Astrocyte (in vitro differentiated cells and primary cell): ENCODE measurements around the gene TMEM234. TPM values are rescaled to one million over a fixed set of nuclear protein-coding genes. Genes with fewer than 3 reads are reported as not detected.

Experiments used
- DNase-seq: peaks from one replicate; pipeline ENCODE4 v3.0.0-alpha.2; 2010; ENCODE audit warnings: low read depth
- FAIRE-seq: peaks from 2 replicates; lab custom pipeline; 2011; peaks lifted over from hg19 to GRCh38; lab: Jason Lieb, UNC
- H2AFZ ChIP-seq: 2 replicates; pipeline ENCODE4 v1.6.0; 2012; ENCODE audit warnings: low read depth, low read length, inconsistent platforms
- H3K27ac ChIP-seq: 2 replicates; pipeline ENCODE4 v1.5.1; 2011; ENCODE audit warnings: low read depth, low read length, inconsistent platforms
- H3K27me3 ChIP-seq: 2 replicates; pipeline ENCODE4 v1.6.0; 2011; ENCODE audit warnings: low read length, inconsistent platforms; ENCODE audit not compliant: insufficient read depth
- H3K36me3 ChIP-seq: 2 replicates; pipeline ENCODE4 v1.5.1; 2011; ENCODE audit warnings: low read length, inconsistent platforms; ENCODE audit not compliant: insufficient read depth
- H3K4me1 ChIP-seq: 2 replicates; pipeline ENCODE4 v1.5.1; 2011; ENCODE audit warnings: low read length, inconsistent platforms; ENCODE audit not compliant: insufficient read depth
- H3K4me2 ChIP-seq: 2 replicates; pipeline ENCODE4 v1.6.0; 2012; ENCODE audit warnings: low read length, inconsistent platforms
- H3K4me3 ChIP-seq: 2 replicates; pipeline ENCODE4 v1.5.1; 2011; ENCODE audit warnings: low read depth, mild to moderate bottlenecking, low read length, inconsistent platforms; ENCODE audit not compliant: insufficient read depth
- H3K79me2 ChIP-seq: 2 replicates; pipeline ENCODE4 v1.6.0; 2012; ENCODE audit warnings: mild to moderate bottlenecking, low read length, inconsistent platforms; ENCODE audit not compliant: insufficient read depth
- H3K9ac ChIP-seq: 2 replicates; pipeline ENCODE4 v1.6.0; 2012; ENCODE audit warnings: mild to moderate bottlenecking, low read length, inconsistent platforms
- H3K9me3 ChIP-seq: 2 replicates; pipeline ENCODE4 v1.5.1; 2012; ENCODE audit warnings: low read depth, mild to moderate bottlenecking, low read length, inconsistent platforms; ENCODE audit not compliant: insufficient read depth
- H4K20me1 ChIP-seq: 2 replicates; pipeline ENCODE4 v1.6.0; 2012; ENCODE audit warnings: low read length, inconsistent platforms; ENCODE audit not compliant: insufficient read depth
- H3K27ac Mint-ChIP-seq: one replicate; pipeline ENCODE4 v1.8.0; 2021; ENCODE audit warnings: mild to moderate bottlenecking, mixed read lengths; ENCODE audit not compliant: unreplicated experiment
- H3K27me3 Mint-ChIP-seq: one replicate; pipeline ENCODE4 v1.8.0; 2021; ENCODE audit warnings: low read depth, mixed read lengths; ENCODE audit not compliant: unreplicated experiment
- H3K36me3 Mint-ChIP-seq: one replicate; pipeline ENCODE4 v1.8.0; 2021; ENCODE audit warnings: low read depth, mixed read lengths; ENCODE audit not compliant: unreplicated experiment
- H3K4me1 Mint-ChIP-seq: one replicate; pipeline ENCODE4 v1.8.0; 2021; ENCODE audit warnings: low read depth, mixed read lengths; ENCODE audit not compliant: unreplicated experiment
- H3K4me3 Mint-ChIP-seq: one replicate; pipeline ENCODE4 v1.8.0; 2021; ENCODE audit warnings: mild to moderate bottlenecking, moderate library complexity, mixed read lengths; ENCODE audit not compliant: unreplicated experiment
- H3K9me3 Mint-ChIP-seq: one replicate; pipeline ENCODE4 v1.8.0; 2021; ENCODE audit warnings: mild to moderate bottlenecking, mixed read lengths; ENCODE audit not compliant: unreplicated experiment
- CTCF ChIP-seq: IDR thresholded peaks from 2 replicates; pipeline ENCODE4 v1.5.1; 2011; ENCODE audit warnings: low read depth, mild to moderate bottlenecking, inconsistent platforms, low read length, moderate library complexity; ENCODE audit not compliant: insufficient read depth
- EZH2 ChIP-seq: IDR thresholded peaks from 2 replicates; pipeline ENCODE4 v1.6.1; 2012; ENCODE audit warnings: mild to moderate bottlenecking, low read length, inconsistent platforms; ENCODE audit not compliant: insufficient read depth
- total RNA-seq: library from RNA; stranded (reverse); gene quantifications from 2 replicates; pipeline ENCODE4 v1.2.1, GENCODE V29; 2021

TMEM234 gene
- total RNA-seq, 1 donor from 2014 or later: 17.3 TPM

GRCh38 chr1:32208891-32209328 lies 13.2 kb downstream of the TMEM234 start, which contains the start of gene DCDC2B:
Gene DCDC2B (plus strand): TSS chr1:32209089. CDS start chr1:32209094, 5 bp downstream.
- Histone ChIP-seq H3K79me2 (peaks cover 6% of the 10 kb centered on the region), H3K4me1 (no peaks in the 10 kb centered on the region), H3K9me3 (no peaks in the 10 kb centered on the region), H2AFZ (no peak within 1 kb of the TSS), H3K27ac (no peak within 1 kb of the TSS), H3K4me2 (no peak within 1 kb of the TSS), H3K36me3 (peaks cover 3% of the 10 kb centered on the region), H4K20me1 (no peaks in the 10 kb centered on the region), H3K27me3 (no peaks in the 10 kb centered on the region), H3K9ac (no peak within 1 kb of the TSS), H3K4me3 (no peak within 1 kb of the TSS)
- Mint-ChIP-seq H3K36me3 (peaks cover 2% of the 10 kb centered on the region), H3K4me1 (no peaks in the 10 kb centered on the region), H3K4me3 (no peak within 1 kb of the TSS), H3K27me3 (no peaks in the 10 kb centered on the region), H3K27ac (no peak within 1 kb of the TSS), H3K9me3 (no peaks in the 10 kb centered on the region)
- FAIRE-seq (no peak), DNase-seq (no peak)
- TF ChIP-seq EZH2 (no peak), CTCF (no peak)

- H3K27me3 Mint-ChIP-seq: no peaks in the 10 kb centered on the region
- Histone ChIP-seq H3K79me2 (peaks cover 6% of the 10 kb centered on the region), H2AFZ (no peak overlapping the region), H3K4me1 (no peaks in the 10 kb centered on the region), H3K4me2 (no peak overlapping the region), H3K36me3 (peaks cover 3% of the 10 kb centered on the region), H3K9ac (no peak overlapping the region), H3K27me3 (no peaks in the 10 kb centered on the region), H4K20me1 (no peaks in the 10 kb centered on the region), H3K9me3 (no peaks in the 10 kb centered on the region), H3K27ac (no peak overlapping the region), H3K4me3 (no peak overlapping the region)
- FAIRE-seq: no peak
- H3K9me3 Mint-ChIP-seq: no peaks in the 10 kb centered on the region
- no peaks in the 10 kb centered on the region for H3K4me1 Mint-ChIP-seq
- no peak overlapping the region for H3K27ac Mint-ChIP-seq
- no peak for DNase-seq
- no peak overlapping the region for H3K4me3 Mint-ChIP-seq
- TF ChIP-seq EZH2 (no peak), CTCF (no peak)
- H3K36me3 Mint-ChIP-seq: peaks cover 2% of the 10 kb centered on the region
Measured at GRCh38 chr1:32208469-32208868, 13.7 kb downstream of the TMEM234 start.
